GM19193 (cell line): Measurements from ENCODE around the gene KRTAP10-3.
"Not testable (repeated sequence)": the region's sequence is repeated elsewhere in the genome, so short reads cannot be mapped to it uniquely, and the experiment has no call there.

Source experiments
- POLR2A ChIP-seq: IDR thresholded peaks from 4 replicates; pipeline ENCODE4 v1.6.1; 2011; ENCODE audit not compliant: insufficient read depth, insufficient read length; ENCODE audit errors: extremely low read depth

The KRTAP10-3 gene, protein sequence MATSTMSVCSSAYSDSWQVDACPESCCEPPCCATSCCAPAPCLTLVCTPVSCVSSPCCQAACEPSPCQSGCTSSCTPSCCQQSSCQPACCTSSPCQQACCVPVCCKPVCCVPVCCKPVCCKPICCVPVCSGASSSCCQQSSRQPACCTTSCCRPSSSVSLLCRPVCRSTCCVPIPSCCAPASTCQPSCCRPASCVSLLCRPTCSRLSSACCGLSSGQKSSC

DNA sequence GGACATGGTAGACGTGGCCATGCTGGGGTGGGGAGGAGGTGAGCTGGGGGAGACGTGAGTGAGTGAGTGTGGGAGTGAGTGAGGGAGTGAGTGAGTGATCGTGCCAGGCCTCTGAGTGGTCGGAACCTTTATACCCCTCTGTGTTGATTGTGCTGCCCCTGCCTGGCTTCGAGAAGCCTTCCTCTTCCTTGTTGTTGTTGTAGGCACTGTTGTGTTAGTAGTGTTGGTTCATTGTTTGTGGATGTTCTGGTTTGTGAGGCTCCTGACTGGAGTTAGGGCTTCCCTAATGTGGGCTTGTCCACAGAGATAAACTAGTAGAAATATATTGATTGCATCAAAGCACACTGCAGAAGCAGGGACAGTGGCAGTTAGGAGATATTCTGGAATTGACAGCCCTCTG, at the start of gene KRTAP10-3:
Gene KRTAP10-3, minus strand, starts transcription at position 101 of the 400 bp plus-strand sequence. Its CDS starts 80 bp downstream, at position 21.
- TF ChIP-seq POLR2A = no peak

DNA sequence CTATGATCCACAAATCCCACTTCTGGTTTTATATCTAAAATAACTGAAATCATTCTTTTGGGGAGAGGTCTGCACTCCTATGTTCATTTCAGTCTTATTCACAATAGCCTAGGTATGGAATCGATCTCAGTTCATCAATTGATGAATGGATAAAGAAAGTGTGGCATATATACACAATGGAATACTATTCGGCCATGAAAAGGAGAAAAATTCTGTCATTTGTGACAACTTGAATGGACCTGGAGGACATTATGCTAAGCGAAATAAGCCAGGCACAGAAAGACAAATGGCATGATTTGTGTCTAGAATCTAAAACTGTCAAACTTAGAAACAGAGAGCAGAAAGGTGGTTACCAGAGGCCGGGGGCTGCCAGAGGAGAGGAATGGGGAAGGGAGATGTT, 47.9 kb upstream of the KRTAP10-3 start:
- no peak for TF ChIP-seq POLR2A

DNA sequence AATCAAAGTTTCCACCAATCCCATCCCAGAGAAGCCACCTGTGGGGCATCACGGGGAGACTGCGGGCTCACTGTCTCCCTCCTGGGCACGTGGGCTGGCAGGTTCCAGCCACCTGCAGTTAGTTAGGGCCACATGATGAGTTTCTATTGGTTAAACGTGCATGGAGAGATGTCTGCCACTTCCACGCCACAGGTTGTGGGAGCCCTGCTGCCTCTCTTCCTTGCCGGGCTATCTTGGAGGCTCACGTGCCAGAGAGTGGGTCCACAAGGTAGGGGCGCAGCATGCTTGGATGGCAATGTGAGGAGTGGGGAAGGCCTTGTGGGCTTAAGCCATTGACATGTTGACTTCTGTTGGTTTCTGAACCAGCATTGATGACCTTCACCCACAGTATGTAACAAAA, 45.3 kb upstream of the KRTAP10-3 start:
- TF ChIP-seq POLR2A = no peak

DNA sequence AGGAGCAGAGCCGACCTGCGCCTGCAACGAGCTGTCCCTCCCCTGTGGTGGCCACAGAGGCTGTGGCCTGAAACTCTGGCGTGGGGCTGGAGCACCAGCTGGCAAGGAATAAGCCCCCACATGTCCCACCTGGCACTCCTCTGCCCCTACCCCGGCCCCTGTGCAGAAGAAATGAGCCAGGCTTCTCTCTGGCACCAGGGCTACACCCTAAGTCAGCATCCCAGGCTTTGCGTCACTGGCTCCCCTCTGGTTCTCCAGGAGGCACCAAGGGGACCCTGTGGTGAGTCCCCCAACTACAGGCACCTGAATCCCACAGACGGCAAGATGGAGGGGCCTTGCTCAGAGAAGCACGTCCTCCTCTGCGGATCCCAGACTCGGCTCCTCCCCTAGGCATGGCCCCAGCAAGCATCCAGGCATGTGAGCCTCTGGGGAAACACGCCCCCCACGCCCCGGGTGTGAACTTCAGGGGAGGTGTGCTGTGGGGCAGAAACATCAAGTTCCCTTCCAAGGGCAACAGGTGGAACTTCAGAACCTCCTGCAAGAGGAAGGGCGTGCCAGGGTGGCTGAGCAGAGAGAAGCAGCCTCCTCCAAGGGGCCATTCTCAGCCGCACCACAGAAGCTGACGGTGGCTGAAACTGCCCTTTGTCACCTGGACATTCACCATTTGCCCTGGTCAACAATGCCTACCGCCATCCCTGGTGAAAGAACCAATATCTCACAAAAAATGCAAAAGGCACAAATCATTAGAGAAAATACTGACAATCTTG, 44.7 kb upstream of the KRTAP10-3 start:
- TF ChIP-seq POLR2A = no peak

DNA sequence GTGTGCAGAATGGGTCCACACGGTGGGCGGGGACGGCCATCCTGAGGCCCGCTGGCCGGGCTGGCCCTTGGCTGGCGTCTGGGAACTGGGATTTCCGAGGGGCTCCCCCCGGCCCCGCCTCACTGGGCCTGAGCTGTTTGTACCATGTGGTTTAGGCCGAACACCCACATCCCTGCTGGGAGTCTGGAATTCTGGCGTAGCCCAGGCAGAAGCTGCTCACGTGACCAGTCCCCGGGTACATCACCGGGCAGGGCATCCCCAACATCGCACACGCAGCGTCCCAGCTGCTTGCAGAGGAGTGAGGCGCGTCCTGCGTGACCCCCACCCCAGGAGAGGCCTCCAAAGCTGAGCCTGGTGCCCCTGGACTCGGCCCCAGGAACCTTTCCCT, 43.9 kb upstream of the KRTAP10-3 start:
- no peak for TF ChIP-seq POLR2A

DNA sequence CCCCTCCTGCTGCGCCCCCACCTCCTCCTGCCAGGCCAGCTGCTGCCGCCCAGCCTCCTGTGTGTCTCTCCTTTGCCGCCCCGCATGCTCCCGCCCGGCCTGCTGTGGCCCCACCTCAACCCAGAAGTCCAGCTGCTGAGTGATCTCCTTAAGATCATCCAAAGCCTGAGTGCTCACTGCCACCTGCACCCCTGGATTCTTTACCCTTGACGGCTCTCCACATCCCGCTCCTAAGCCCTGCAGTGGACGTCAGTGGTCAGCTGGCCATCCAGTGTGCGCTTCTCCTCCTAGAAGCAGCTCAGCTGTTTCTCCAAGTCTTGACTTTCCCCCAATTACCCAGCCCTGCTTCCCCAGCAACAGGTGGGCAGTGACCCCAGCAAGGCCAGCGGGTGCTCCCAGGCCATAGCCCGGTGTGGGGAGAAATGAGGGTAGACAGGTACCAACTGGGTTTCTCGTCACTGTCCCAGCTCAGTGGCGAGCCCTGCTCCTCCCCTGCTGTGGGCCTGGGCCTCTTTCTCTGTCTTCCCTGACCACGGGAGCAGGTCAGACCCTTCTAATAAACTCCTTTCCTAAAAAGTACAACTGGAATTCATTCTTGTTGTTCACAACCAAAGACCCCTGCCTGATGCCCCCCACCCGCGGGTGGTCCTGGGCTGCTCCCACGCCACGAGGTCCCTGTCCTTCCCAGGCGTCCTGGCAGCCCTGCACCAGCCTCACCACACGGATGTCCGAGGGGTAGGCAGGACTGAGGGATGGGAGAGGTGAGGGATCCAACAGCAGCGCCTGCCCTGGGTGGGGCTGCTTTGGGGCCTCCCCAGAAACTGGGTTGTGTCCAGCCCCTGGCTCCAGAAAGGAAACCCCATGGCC, 43.2 kb upstream of the KRTAP10-3 start:
- TF ChIP-seq POLR2A = no peak

DNA sequence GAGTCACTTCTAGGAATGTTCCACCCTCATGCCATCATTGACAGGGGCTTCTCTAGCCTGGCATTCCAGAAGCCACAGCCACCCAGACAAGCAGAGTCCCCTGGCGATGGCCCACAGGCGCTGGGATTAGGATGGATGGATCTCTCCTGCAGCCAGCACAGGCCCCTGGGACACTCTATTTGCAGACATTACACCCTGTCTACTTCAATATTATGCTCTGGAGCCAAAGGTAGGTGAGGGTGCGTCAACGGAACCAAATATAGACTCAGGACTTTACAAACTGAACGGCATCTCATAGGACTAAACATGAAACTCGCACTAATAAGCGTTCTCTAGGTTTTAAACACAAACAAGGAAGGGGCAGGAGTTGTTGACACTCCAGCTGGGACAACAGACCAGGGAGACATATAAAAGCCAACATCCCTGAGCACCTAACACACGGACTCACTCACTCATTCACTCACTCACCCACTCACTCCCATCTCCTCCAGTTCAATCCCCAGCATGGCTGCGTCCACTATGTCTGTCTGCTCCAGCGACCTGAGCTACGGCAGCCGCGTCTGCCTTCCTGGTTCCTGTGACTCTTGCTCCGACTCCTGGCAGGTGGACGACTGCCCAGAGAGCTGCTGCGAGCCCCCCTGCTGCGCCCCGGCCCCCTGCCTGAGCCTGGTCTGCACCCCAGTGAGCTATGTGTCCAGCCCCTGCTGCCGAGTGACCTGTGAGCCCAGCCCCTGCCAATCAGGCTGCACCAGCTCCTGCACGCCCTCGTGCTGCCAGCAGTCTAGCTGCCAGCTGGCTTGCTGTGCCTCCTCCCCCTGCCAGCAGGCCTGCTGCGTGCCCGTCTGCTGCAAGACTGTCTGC, 41.8 kb upstream of the KRTAP10-3 start, which contains the start of gene KRTAP10-7:
Gene KRTAP10-7, plus strand, starts transcription at position 480 of the 861 bp plus-strand sequence. Its CDS starts 25 bp downstream, at position 505.
- TF ChIP-seq POLR2A = not testable (repeated sequence)

DNA sequence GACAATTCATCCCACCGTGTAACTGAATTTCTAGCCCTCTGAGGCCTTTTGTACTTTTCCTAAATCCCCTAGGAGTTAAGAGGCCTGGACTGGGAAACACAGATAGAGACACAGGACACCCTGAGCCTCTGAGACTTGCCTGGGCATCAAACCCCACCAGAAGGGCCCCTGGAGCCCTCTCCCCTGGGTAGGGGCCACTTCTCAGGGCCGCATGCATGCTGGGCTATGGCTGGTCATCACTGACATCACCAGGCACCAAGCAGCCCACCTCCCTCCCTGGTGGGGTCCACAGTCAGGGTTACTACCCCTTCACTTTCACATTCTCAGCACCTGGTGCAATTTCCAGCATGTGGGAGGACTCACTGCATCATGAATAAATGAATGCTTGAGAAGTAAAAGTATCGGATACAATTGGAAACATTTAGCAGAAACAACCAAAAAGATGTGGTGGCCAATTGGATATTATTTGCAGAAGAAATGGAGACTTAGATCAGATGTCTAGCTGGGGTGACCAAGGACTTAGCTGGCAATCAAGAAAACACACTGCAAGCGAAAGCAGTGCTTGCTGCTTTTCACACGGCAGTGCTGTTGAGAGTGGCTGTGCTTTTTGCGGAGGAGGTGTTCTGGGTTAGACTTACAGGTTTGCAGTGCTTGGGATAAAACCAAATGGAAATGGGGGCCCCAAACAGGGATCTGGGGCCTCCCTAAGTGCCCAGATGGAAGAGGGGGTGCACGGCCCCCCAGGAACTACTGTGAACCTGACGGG, 40.9 kb upstream of the KRTAP10-3 start:
- no peak for TF ChIP-seq POLR2A

DNA sequence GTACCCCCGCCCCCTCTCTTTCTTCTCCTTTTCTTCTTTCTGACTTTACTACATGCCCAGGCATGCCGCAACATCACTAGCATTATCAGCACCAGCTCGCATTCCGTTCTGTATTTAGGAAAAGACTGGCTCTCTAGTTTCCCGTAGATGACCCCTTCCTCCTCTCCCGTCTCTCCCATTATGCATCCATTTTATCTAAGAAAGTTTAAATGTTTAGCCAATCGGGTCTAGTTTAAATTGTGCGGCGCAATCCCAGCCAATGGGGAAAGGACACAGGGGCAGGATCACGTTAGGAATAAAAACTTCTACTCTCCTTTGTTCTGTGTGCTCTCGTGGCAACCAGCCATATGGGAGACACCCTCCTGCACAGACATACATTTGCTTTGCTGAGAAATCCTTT, 39.5 kb upstream of the KRTAP10-3 start:
- no peak for TF ChIP-seq POLR2A

DNA sequence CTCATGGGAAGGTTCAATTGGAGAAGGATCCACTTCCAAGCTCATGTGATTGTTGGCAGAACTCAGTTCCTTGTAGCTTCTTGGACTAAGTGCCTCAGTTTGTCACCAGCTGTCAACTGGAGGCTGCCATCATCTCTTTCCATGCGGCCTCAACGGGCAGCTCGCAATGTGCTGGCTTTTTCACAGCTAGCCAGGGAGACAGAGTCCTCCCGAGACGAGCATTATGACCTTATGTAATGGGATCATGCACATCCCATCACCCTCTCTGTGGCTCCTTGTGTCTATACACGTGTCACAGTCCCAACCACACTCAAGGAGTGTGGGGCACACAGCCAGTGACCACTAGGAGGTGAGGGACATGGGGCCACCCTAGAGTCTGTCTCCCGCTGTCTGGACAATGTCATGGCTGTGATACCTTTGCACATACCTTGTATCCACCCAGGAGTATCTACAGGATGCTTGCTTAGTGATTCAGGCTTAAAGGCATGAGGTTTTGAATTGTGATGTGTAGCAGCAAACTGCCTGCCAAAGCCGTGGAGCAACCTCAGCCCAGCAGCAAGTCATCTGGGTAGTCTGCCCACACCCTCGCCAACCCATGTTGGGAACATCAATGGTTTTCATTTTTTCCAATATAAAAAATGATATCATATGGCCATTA, 37.6 kb upstream of the KRTAP10-3 start:
- TF ChIP-seq POLR2A = no peak

DNA sequence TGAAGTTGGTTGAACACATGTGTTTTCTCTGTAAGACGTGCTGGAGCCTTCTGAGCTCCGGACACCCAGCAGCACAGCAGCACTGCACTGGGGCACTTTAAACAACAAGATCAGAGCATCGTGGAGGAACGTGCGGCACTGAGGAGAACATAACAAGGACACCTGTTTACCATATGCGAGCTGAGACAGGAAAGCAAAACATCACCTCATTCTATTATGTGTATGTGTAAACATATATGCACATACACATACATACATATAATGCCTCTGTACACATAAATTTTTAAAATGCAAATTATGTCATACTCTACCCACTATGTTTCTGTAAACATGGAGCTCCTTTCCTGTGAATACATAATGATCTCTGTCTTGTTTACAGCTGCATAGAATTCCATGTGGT, 36.9 kb upstream of the KRTAP10-3 start:
- no peak for TF ChIP-seq POLR2A

DNA sequence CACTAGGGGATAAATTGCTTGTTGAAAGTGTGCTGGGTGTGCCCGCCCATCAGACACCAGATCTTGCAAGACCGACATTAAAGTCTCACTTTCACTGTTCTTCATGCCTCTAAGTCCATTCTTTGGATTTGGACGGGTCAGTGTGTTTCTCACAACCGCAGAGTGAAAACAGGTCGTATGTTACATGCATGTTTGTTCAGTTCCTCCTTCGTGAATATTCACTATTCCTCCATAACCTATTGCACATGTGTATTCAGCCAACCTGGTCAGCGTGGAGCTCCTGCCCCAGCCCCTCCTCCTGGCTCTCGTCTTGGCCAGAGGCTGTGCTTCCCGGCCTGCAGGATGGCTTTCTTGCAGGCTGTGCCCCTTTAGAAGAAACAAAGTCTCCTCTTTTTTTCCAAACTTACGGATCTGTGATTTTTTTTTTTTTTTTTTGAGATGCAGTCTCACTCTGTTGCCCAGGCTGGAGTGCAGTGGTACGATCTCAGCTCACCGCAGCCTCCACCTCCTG, 35.9 kb upstream of the KRTAP10-3 start:
- no peak for TF ChIP-seq POLR2A
